HepG2 (cell line): ENCODE data around the gene ZNF844. TPM values are rescaled to one million over a fixed set of nuclear protein-coding genes. Genes with fewer than 3 reads are reported as not detected.

Experiments used
- CSRNP2 ChIP-seq: sonication (generic); formaldehyde crosslinking; conservative IDR thresholded peaks from 2 replicates; pipeline ENCODE4 v1.8.0; 2022; ENCODE audit warnings: low read depth, missing genetic modification reagents
- CTCF ChIP-seq: sonication (generic); formaldehyde crosslinking; IDR thresholded peaks from 2 replicates; pipeline ENCODE4 v1.5.0; 2020; ENCODE audit warnings: mild to moderate bottlenecking, missing genetic modification reagents, moderate library complexity
- FIP1L1 ChIP-seq: fragments of 200-400 bp; formaldehyde crosslinking; IDR thresholded peaks from 2 replicates; pipeline ENCODE4 v1.6.1; 2018; ENCODE audit warnings: low read depth, mild to moderate bottlenecking, low read length, moderate library complexity, borderline replicate concordance; ENCODE audit not compliant: insufficient read depth
- KAT2B ChIP-seq: fragments of 150-350 bp; IDR thresholded peaks from 2 replicates; pipeline ENCODE4 v1.6.1; 2014; ENCODE audit warnings: low read depth, low read length, borderline replicate concordance
- MAZ ChIP-seq, 2 experiments: sonication (generic) in 1 of 2; formaldehyde crosslinking in 1 of 2; IDR thresholded peaks; 2 replicates each; pipeline versions ENCODE4 v1.5.0 to v1.6.1; 2012 to 2020; ENCODE audit warnings: low read depth in 2 of 2, mild to moderate bottlenecking in 2 of 2, borderline replicate concordance in 1 of 2, improper control_type of control experiment in 1 of 2, low read length in 1 of 2, missing genetic modification reagents in 1 of 2, moderate library complexity in 1 of 2
- NR2F1 ChIP-seq, 2 experiments: fragments of 450-650 bp in 1 of 2; formaldehyde crosslinking in 1 of 2; IDR thresholded peaks; 2 replicates each; pipeline versions ENCODE4 v1.5.0 to v1.6.1; 2016 to 2020; ENCODE audit warnings: mild to moderate bottlenecking in 1 of 2, missing compliant biosample characterization in 1 of 2, missing genetic modification reagents in 1 of 2, moderate library complexity in 1 of 2
- PLSCR1 ChIP-seq: sonication (generic); formaldehyde crosslinking; IDR thresholded peaks from 2 replicates; pipeline ENCODE4 v1.5.0; 2020; ENCODE audit warnings: missing genetic modification reagents, mild to moderate bottlenecking, borderline replicate concordance
- RBFOX2 ChIP-seq: fragments of 200-400 bp; formaldehyde crosslinking; IDR thresholded peaks from 2 replicates; pipeline ENCODE4 v1.6.1; 2017; ENCODE audit warnings: low read depth, mild to moderate bottlenecking, low read length
- RFX1 ChIP-seq: fragments of 450-650 bp; IDR thresholded peaks from 2 replicates; pipeline ENCODE4 v1.6.1; 2017
- TGIF2 ChIP-seq: IDR thresholded peaks from 2 replicates; pipeline ENCODE4 v1.6.1; 2016; ENCODE audit warnings: control low read depth, missing compliant biosample characterization
- XBP1 ChIP-seq: sonication (generic); formaldehyde crosslinking; IDR thresholded peaks from 2 replicates; pipeline ENCODE4 v1.5.0; 2020; ENCODE audit warnings: missing genetic modification reagents
- ZBTB10 ChIP-seq: sonication (generic); formaldehyde crosslinking; IDR thresholded peaks from 2 replicates; pipeline ENCODE4 v1.4.0; 2020; ENCODE audit warnings: missing genetic modification reagents, borderline replicate concordance
- ZGPAT ChIP-seq: IDR thresholded peaks from 2 replicates; pipeline ENCODE4 v1.6.1; 2016; ENCODE audit warnings: mild to moderate bottlenecking
- ZNF230 ChIP-seq: sonication (generic); formaldehyde crosslinking; IDR thresholded peaks from 2 replicates; pipeline ENCODE4 v1.4.0; 2020; ENCODE audit warnings: mild to moderate bottlenecking, missing genetic modification reagents
- ZNF792 ChIP-seq: IDR thresholded peaks from 2 replicates; pipeline ENCODE4 v1.6.1; 2016
- polyA plus RNA-seq, 8 experiments: library from polyadenylated mRNA; depleted of rRNA in 3 of 8; stranded (reverse) in 7 of 8; unstranded in 1 of 8; fragments of >200 nt; fragmentation: Illumina TruSeq in 4 of 8; extraction: Trizol in 4 of 8; gene quantifications; 2 replicates each; pipeline versions ENCODE4 v1.2.1 to v1.2.3, GENCODE V29; 2011 to 2016; ENCODE audit warnings: low read depth in 4 of 8, missing spikeins in 1 of 8, mixed read lengths in 1 of 8; ENCODE audit not compliant: insufficient read depth in 1 of 8
- total RNA-seq, 5 experiments: library from RNA; depleted of rRNA; stranded (reverse); fragments of >200 nt; fragmentation: Illumina TruSeq; extraction: Trizol; gene quantifications; 2 replicates each; pipeline ENCODE4 v1.2.3, GENCODE V29; 2016; ENCODE audit warnings: low read depth in 1 of 5

ZNF844 gene
- total and polyA plus RNA-seq, 2 of the 13 experiments (the other 11 are each of a cell fraction or from before 2014, with no cell fraction given): 1.0 to 3.2 TPM

- TF ChIP-seq NR2F1 (CRISPR knock-in tag; IDR thresholded peaks at IDR 0.05) (no peak), CSRNP2 (peak; percentile 63; the same call in 1 of the 2 replicates), XBP1 (no peak), CTCF (peak; percentile 37; the same call in 1 of the 2 replicates), KAT2B (no peak), MAZ (IDR thresholded peaks at IDR 0.05; ENCODE audit: borderline replicate concordance, low read depth, low read length) (no peak), MAZ (CRISPR knock-in tag; IDR thresholded peaks at IDR 0.05; ENCODE audit: low read depth) (0 out of 2 replicates have a peak, but pooled peaks have one; percentile 52), PLSCR1 (CRISPR knock-in tag) (no peak), ZGPAT (peak; percentile 67; the same call in 1 of the 2 replicates), FIP1L1 (no peak), RFX1 (0 out of 2 replicates have a peak, but pooled peaks have one; percentile 23), RBFOX2 (peak; percentile 71), ZNF792 (CRISPR knock-in tag) (no peak; the same call in 1 of the 2 replicates), ZNF230 (CRISPR knock-in tag) (no peak), ZBTB10 (CRISPR knock-in tag) (0 out of 2 replicates have a peak, but pooled peaks have one; percentile 56), TGIF2 (peak; percentile 59; the same call in 1 of the 2 replicates)
Measured at GRCh38 chr19:12035220-12036172, 29.0 kb upstream of the ZNF844 start, which contains the start of gene ZNF433 (continued).
